Transverse colon (tissue), 4 donors: ENCODE data around the gene PM20D2. TPM values are rescaled to one million over a fixed set of nuclear protein-coding genes. Genes with fewer than 3 reads are reported as not detected.

Experiments
- DNase-seq: peaks from one replicate; pipeline ENCODE4 v3.0.0-alpha.2; 2019
- H3K27ac ChIP-seq, 4 donors: fragments of 200-600 bp; sonication (generic); 2 replicates each; pipeline ENCODE4 v1.5.1; 2016 to 2018; ENCODE audit warnings: inconsistent platforms in 4 of 4
- H3K27me3 ChIP-seq: fragments of 200-600 bp; sonication (generic); 2 replicates; pipeline ENCODE4 v1.5.1; 2017; ENCODE audit warnings: inconsistent platforms
- H3K36me3 ChIP-seq, 4 donors: fragments of 200-600 bp; sonication (generic); 2 replicates each; pipeline ENCODE4 v1.5.1; 2017 to 2019; ENCODE audit warnings: inconsistent platforms in 4 of 4
- H3K4me1 ChIP-seq, 4 donors: fragments of 200-600 bp; sonication (generic); 2 replicates each; pipeline ENCODE4 v1.5.1; 2017 to 2020; ENCODE audit warnings: inconsistent platforms in 4 of 4
- H3K4me3 ChIP-seq, 4 donors: fragments of 200-600 bp; sonication (generic); 1 replicate in 1 of 4; 2 replicates in 3 of 4; pipeline versions ENCODE4 v1.5.1 to v1.6.1; 2017 to 2019; ENCODE audit warnings: inconsistent platforms in 4 of 4
- H3K9me3 ChIP-seq, 2 donors: fragments of 200-600 bp; sonication (generic); 2 replicates each; pipeline ENCODE4 v1.5.1; 2017 to 2019; ENCODE audit warnings: inconsistent platforms in 2 of 2
- EP300 ChIP-seq: sonication (generic); formaldehyde crosslinking; IDR thresholded peaks from one replicate; pipeline ENCODE4 v1.6.1; 2017; ENCODE audit warnings: antibody characterized with exemption, low read depth
- POLR2A ChIP-seq: fragments of 450-650 bp; IDR thresholded peaks from one replicate; pipeline ENCODE4 v1.6.1; 2016; ENCODE audit warnings: antibody characterized with exemption, mild to moderate bottlenecking, moderate library complexity
- POLR2AphosphoS5 ChIP-seq, 3 donors: sonication (generic); formaldehyde crosslinking; IDR thresholded peaks; one replicate each; pipeline ENCODE4 v1.6.1; 2016; ENCODE audit warnings: antibody characterized with exemption in 3 of 3
- WGBS, 2 donors: methylation state at CpG; one replicate each; pipeline ENCODE4 v1.1.5; 2018; ENCODE audit warnings: low coverage in 1 of 2; 5-methylcytosine and 5-hydroxymethylcytosine counted together
- in situ Hi-C, 4 donors: fragments of 200-750 bp; cut with MboI; loops; one replicate each; pipeline versions ENCODE4 v1.15.0 to v1.15.1; 2017; ENCODE audit warnings: low sequenced_read_pairs in 3 of 4, low pct_ligation_motif_present in 1 of 4, low pct_unique_long_range_greater_than_20kb in 1 of 4
- intact Hi-C: fragments of 100-400 bp; cut with DNase I; formaldehyde crosslinking; loops from one replicate; pipeline ENCODE4 v1.15.1; 2023; ENCODE audit warnings: low total_unique reads
- total RNA-seq, 4 donors: library from RNA; depleted of rRNA; stranded (reverse); fragments of >200 nt; gene quantifications; one replicate each; pipeline ENCODE4 v1.1.0, GENCODE V29; 2016
- TF ChIP-seq, protein P1 (sequence below), 5 experiments: fragments of 200-600 bp in 3 of 5; fragments of 450-650 bp in 2 of 5; sonication (generic) in 3 of 5; IDR thresholded peaks; 1 replicate in 2 of 5; 2 replicates in 3 of 5; pipeline ENCODE4 v1.5.1; 2016 to 2017; ENCODE audit warnings: antibody characterized with exemption in 5 of 5, inconsistent platforms in 3 of 5, mild to moderate bottlenecking in 2 of 5, moderate library complexity in 1 of 5

PM20D2 gene
- total RNA-seq, 4 donors from 2014 or later = 3.7 to 16.4 (median 12.4) TPM

DNA sequence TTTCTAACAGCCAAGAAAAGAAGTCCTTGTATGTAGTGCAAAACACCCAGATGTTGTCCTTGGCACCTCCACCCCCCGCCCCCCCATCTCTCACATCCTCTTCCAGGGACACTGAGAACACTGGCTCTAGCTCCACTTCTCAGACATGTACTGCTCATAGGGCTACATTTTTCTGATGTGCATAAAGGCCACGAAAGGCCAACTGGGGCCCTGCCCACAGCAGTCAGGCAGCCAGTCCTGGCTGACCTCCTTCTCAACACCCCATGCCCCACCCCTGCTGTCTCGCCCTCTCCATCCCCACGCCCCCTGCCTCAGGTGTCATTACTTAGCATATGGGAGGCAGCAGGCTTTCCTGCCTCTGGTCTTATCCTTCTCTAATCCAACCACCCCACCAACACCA is 60.0 kb downstream of the PM20D2 start:
- H3K27me3 ChIP-seq = no peaks in the 10 kb centered on the region
- no peak for DNase-seq
- H3K4me3 ChIP-seq = no peak overlapping the region
- TF ChIP-seq POLR2AphosphoS5 (IDR thresholded peaks at IDR 0.05) (no peak), POLR2A (no peak), EP300 (no peak)
- TF ChIP-seq, protein P1, sequence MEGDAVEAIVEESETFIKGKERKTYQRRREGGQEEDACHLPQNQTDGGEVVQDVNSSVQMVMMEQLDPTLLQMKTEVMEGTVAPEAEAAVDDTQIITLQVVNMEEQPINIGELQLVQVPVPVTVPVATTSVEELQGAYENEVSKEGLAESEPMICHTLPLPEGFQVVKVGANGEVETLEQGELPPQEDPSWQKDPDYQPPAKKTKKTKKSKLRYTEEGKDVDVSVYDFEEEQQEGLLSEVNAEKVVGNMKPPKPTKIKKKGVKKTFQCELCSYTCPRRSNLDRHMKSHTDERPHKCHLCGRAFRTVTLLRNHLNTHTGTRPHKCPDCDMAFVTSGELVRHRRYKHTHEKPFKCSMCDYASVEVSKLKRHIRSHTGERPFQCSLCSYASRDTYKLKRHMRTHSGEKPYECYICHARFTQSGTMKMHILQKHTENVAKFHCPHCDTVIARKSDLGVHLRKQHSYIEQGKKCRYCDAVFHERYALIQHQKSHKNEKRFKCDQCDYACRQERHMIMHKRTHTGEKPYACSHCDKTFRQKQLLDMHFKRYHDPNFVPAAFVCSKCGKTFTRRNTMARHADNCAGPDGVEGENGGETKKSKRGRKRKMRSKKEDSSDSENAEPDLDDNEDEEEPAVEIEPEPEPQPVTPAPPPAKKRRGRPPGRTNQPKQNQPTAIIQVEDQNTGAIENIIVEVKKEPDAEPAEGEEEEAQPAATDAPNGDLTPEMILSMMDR (IDR thresholded peaks at IDR 0.05) = no peak
- 78% methylated on average over 4 of the region's 4 CpGs; no CpG with 5 or more reads in 1 of the 2 donors for WGBS, 2 donors
- H3K9me3 ChIP-seq = no peaks in the 10 kb centered on the region
- H3K4me1 ChIP-seq = no peaks in the 10 kb centered on the region
- intact Hi-C loops (no loop called here), in situ Hi-C loops (no loop called here)
- no peaks in the 10 kb centered on the region for H3K36me3 ChIP-seq
- no peak overlapping the region for H3K27ac ChIP-seq

DNA sequence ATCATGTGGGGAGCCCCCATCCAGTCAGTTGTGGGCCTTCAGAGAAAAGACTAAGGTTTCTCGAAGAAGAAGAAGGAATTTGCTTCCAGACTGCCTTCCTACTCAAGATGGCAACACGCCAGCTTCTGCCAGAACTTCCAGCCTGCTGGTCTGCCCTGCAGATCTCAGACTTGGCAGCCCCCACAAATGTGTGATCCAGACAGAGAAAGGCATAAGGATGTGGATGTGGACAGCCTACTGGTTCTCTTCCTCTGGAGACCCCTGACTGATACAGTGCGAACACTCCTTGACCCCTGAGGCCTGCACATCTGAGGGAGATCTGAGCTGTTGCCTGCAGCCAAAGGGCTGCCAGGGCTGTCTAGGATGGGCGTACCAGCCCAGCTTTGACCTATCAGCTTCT is 62.7 kb downstream of the PM20D2 start:
- H3K27me3 ChIP-seq = no peaks in the 10 kb centered on the region
- intact Hi-C loops = no loop called here
- no peak for TF ChIP-seq EP300
- TF ChIP-seq, protein P1 (IDR thresholded peaks at IDR 0.05) = no peak
- TF ChIP-seq POLR2AphosphoS5 (IDR thresholded peaks at IDR 0.05) = no peak
- no peaks in the 10 kb centered on the region for H3K4me1 ChIP-seq
- no peak overlapping the region for H3K27ac ChIP-seq
- no peak overlapping the region for H3K4me3 ChIP-seq
- H3K9me3 ChIP-seq = no peaks in the 10 kb centered on the region
- in situ Hi-C loops = no loop called here
- H3K36me3 ChIP-seq = no peaks in the 10 kb centered on the region
- WGBS, 2 donors = 62% methylated on average over 4 of the region's 4 CpGs; no CpG with 5 or more reads in 1 of the 2 donors
- no peak for DNase-seq

DNA sequence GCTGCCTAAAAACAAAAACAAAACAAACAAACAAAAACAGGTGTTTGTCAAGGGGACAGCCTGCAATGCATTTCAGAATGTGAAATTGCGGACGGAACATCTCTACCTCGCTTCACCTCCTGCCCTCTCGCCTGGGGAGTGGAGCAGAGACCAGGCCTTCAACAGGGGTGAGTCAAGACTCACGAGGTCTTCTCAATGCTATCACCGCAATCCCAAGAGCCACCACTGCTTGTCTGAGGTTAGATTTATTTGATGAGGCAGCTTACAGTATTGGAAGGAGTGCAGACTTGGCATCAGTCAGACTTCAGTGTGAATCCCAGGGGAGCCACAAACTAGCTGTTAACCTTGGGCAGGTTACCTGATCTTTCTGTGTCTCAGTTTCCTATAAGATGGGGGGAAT is 63.6 kb downstream of the PM20D2 start:
- in situ Hi-C loops (no loop called here), intact Hi-C loops (no loop called here)
- no peak overlapping the region for H3K4me3 ChIP-seq
- H3K4me1 ChIP-seq = no peaks in the 10 kb centered on the region
- WGBS, 2 donors = 94 to 96% methylated on average over 4 to 6 of the region's 6 CpGs
- TF ChIP-seq EP300 (no peak), POLR2A (no peak), POLR2AphosphoS5 (IDR thresholded peaks at IDR 0.05) (no peak)
- TF ChIP-seq, protein P1 (IDR thresholded peaks at IDR 0.05) = no peak
- H3K27me3 ChIP-seq = no peaks in the 10 kb centered on the region
- no peak overlapping the region for H3K27ac ChIP-seq
- H3K9me3 ChIP-seq = no peaks in the 10 kb centered on the region
- no peaks in the 10 kb centered on the region for H3K36me3 ChIP-seq
- DNase-seq = no peak

DNA sequence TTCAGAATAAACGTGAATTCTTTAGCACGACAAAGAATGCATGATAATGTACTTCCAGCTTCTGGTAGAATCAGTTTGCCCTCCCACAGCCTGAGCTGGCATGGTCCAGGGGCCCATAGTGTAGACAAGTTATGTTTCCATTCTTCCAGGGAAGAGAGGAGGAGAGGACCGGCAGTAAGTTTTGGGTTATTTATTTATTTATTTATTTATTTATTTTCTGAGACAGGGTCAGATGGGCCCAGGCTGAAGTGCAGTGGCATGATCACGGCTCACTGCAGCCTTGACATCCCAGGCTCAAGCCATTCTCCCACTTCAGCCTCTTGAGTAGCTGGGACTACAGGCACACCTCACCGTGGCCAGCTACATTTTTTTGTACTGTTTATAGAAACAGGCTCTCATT is 66.6 kb downstream of the PM20D2 start:
- intact Hi-C loops (no loop called here), in situ Hi-C loops (no loop called here)
- DNase-seq = no peak
- no peak overlapping the region for H3K4me3 ChIP-seq
- 56 to 68% methylated on average over 3 to 5 of the region's 5 CpGs for WGBS, 2 donors
- H3K4me1 ChIP-seq = no peaks in the 10 kb centered on the region
- no peak for TF ChIP-seq EP300
- no peak for TF ChIP-seq POLR2A
- TF ChIP-seq, protein P1 (IDR thresholded peaks at IDR 0.05) = no peak
- TF ChIP-seq POLR2AphosphoS5 (IDR thresholded peaks at IDR 0.05) = no peak
- no peaks in the 10 kb centered on the region for H3K9me3 ChIP-seq
- no peak overlapping the region for H3K27ac ChIP-seq
- H3K36me3 ChIP-seq = no peaks in the 10 kb centered on the region
- H3K27me3 ChIP-seq = no peaks in the 10 kb centered on the region
